GM12801 (cell line): ENCODE measurements around the gene OSBPL6.

Source experiments
- TF ChIP-seq, protein P1 (sequence below): IDR thresholded peaks from one replicate; pipeline ENCODE4 v1.5.1; 2011; ENCODE audit warnings: control low read depth; ENCODE audit not compliant: insufficient read length; ENCODE audit errors: extremely low read depth

The OSBPL6 gene

GRCh38 chr2:178160601-178161000, 33.7 kb upstream of the OSBPL6 start:
- TF ChIP-seq, protein P1, sequence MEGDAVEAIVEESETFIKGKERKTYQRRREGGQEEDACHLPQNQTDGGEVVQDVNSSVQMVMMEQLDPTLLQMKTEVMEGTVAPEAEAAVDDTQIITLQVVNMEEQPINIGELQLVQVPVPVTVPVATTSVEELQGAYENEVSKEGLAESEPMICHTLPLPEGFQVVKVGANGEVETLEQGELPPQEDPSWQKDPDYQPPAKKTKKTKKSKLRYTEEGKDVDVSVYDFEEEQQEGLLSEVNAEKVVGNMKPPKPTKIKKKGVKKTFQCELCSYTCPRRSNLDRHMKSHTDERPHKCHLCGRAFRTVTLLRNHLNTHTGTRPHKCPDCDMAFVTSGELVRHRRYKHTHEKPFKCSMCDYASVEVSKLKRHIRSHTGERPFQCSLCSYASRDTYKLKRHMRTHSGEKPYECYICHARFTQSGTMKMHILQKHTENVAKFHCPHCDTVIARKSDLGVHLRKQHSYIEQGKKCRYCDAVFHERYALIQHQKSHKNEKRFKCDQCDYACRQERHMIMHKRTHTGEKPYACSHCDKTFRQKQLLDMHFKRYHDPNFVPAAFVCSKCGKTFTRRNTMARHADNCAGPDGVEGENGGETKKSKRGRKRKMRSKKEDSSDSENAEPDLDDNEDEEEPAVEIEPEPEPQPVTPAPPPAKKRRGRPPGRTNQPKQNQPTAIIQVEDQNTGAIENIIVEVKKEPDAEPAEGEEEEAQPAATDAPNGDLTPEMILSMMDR, result no peak

GRCh38 chr2:178163395-178163794, 30.9 kb upstream of the OSBPL6 start:
- TF ChIP-seq, protein P1, result no peak

DNA sequence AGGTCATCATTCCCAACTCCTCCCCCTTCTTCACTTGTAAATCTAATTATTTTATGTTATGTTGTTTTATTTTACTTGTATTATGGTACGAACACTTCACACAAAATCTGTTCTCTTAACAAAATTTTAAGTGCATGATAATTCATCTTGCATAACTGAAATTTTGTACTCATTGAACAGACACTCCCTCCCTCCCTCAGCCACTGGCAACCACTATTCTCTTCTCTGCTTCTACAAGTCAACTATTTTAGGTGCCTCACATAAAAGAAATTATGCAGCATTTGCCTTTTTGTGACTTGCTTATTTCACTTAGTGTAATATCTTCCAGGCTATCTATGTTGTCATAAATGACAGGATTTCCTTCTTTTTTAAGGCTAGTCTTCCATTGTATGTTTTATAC, 30.4 kb upstream of the OSBPL6 start:
- TF ChIP-seq, protein P1, result no peak

DNA sequence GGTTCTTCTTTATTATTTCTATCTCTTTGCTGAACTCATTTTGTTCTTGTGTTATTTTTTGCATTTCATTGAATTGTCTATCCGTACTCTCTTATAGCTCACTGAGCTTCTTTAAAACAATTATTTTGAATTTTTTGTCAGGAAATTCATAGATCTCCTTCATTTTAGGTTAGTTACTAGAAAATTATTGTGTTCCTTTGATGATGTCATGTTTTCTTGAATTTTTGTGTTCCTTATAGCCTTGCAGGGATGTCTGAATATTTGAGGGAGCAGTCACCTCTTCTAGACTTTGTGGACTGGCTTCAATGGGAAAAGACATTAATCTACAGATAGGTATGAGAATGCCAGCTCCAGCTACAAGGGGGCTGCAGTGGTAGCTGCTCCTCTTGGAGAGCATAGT, 20.7 kb upstream of the OSBPL6 start:
- TF ChIP-seq, protein P1, result no peak

DNA sequence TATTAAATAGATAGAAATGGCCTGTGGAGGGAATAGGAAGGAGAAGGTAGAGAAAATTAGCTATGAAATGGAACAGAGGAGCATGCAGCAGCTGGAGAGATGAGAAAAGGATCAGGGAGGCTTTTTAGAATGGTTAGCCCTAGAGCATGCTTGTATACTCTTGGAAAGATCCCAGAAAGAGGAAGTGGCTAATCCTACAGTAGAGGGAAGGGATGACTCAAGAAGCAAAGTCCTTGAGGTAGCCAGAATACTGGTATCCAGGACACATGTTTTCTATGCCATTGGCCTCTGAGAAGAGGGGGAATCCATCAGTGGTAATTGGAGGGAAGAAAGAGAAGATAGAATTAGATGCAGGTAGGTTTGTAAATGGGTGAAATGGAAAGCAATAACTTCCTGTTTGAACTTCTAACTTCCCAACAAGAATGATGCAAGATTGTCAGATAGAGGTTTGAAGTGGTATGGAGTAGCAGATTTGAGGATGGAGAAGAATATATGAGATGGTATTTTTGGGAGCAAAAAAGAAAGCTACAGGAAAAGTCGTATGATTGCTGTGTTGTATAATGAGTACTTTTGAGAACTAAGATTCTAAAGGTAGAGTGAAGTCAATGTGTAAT, 17.1 kb upstream of the OSBPL6 start:
- TF ChIP-seq, protein P1, result no peak

DNA sequence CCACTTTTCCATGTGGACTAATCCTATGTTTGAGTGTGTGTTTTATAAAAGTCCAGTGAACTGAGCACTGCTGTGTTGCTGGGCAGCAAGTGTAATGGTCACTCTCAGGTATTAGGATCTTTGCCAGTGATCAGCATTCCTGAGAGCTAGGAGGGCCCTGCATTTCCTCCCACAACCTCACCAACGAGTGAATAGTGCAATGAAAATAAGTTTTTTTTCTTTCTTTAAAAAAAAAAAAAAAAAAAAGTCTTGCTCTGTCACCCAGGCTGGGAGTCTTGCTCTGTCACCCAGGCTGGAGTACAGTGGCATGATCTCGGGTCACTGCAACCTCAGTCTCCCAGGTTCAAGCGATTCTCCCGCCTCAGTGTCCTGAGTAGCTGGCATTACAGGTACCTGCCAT, 6.5 kb upstream of the OSBPL6 start:
- TF ChIP-seq, protein P1, result no peak

- TF ChIP-seq, protein P1, result no peak
Observed at GRCh38 chr2:178188466-178188865, 5.8 kb upstream of the OSBPL6 start.
